Skeletal muscle satellite cell (primary cell): Measurements from ENCODE around the gene SH3BGRL3.
"Not testable (repeated sequence)": the region's sequence is repeated elsewhere in the genome, so short reads cannot be mapped to it uniquely, and the experiment has no call there.

Experiments used
- H3K27me3 ChIP-seq: 2 replicates; pipeline ENCODE4 v1.7.0; 2013; ENCODE audit warnings: low read length; ENCODE audit not compliant: control insufficient read depth, insufficient read depth
- H3K36me3 ChIP-seq: 2 replicates; pipeline ENCODE4 v1.7.0; 2013; ENCODE audit warnings: mild to moderate bottlenecking, control low read depth, low read length; ENCODE audit not compliant: insufficient read depth
- H3K4me1 ChIP-seq: 2 replicates; pipeline ENCODE4 v1.7.0; 2013; ENCODE audit warnings: low read length; ENCODE audit not compliant: control insufficient read depth, insufficient read depth
- H3K4me2 ChIP-seq: 2 replicates; pipeline ENCODE4 v1.7.0; 2013; ENCODE audit warnings: mild to moderate bottlenecking, low read length
- H3K4me3 ChIP-seq: 2 replicates; pipeline ENCODE4 v1.7.0; 2013; ENCODE audit warnings: low read length
- H3K9ac ChIP-seq: 2 replicates; pipeline ENCODE4 v1.7.0; 2013; ENCODE audit warnings: mild to moderate bottlenecking, low read depth, low read length, moderate library complexity
- H3K9me3 ChIP-seq: replicated peaks from 2 replicates; pipeline ENCODE4 v1.7.0; 2013; ENCODE audit warnings: mild to moderate bottlenecking, control low read depth, low read length

Gene SH3BGRL3

GRCh38 chr1:26307966-26308899, 28.3 kb downstream of the SH3BGRL3 start:
- H3K4me1 ChIP-seq = peaks cover 11% of the 10 kb centered on the region
- not testable (repeated sequence) for H3K9ac ChIP-seq, H3K4me2 ChIP-seq, H3K27me3 ChIP-seq, H3K9me3 ChIP-seq, H3K36me3 ChIP-seq, H3K4me3 ChIP-seq

- no peaks in the 10 kb centered on the region for H3K9me3 ChIP-seq
- H3K4me1 ChIP-seq = peaks cover 8% of the 10 kb centered on the region
- H3K9ac ChIP-seq = no peak overlapping the region
- H3K4me2 ChIP-seq = no peak overlapping the region
- H3K27me3 ChIP-seq = peaks cover 9% of the 10 kb centered on the region
- no peak overlapping the region for H3K4me3 ChIP-seq
- H3K36me3 ChIP-seq = no peaks in the 10 kb centered on the region
These were observed 34.6 kb downstream of the SH3BGRL3 start for GRCh38 chr1:26314501-26314900.

GRCh38 chr1:26315874-26316850, 36.3 kb downstream of the SH3BGRL3 start:
- H3K4me2 ChIP-seq = no peak overlapping the region
- H3K4me1 ChIP-seq = peaks cover 10% of the 10 kb centered on the region
- no peaks in the 10 kb centered on the region for H3K36me3 ChIP-seq
- H3K27me3 ChIP-seq = peaks cover 9% of the 10 kb centered on the region
- H3K9ac ChIP-seq = no peak overlapping the region
- no peaks in the 10 kb centered on the region for H3K9me3 ChIP-seq
- H3K4me3 ChIP-seq = no peak overlapping the region

GRCh38 chr1:26317146-26317545, 37.3 kb downstream of the SH3BGRL3 start:
- Histone ChIP-seq H3K9me3 (no peaks in the 10 kb centered on the region), H3K36me3 (no peaks in the 10 kb centered on the region), H3K4me3 (no peak overlapping the region), H3K4me2 (no peak overlapping the region), H3K9ac (no peak overlapping the region), H3K27me3 (peaks cover 3% of the 10 kb centered on the region), H3K4me1 (peaks cover 13% of the 10 kb centered on the region)

- H3K27me3 ChIP-seq = peaks cover 3% of the 10 kb centered on the region
- H3K36me3 ChIP-seq = no peaks in the 10 kb centered on the region
- H3K4me2 ChIP-seq = no peak within 1 kb of the TSS
- no peak within 1 kb of the TSS for H3K4me3 ChIP-seq
- H3K4me1 ChIP-seq = peaks cover 13% of the 10 kb centered on the region
- no peaks in the 10 kb centered on the region for H3K9me3 ChIP-seq
- no peak within 1 kb of the TSS for H3K9ac ChIP-seq
These were observed 37.9 kb downstream of the SH3BGRL3 start, which contains the start of gene CD52 for GRCh38 chr1:26317612-26318337. TSS of gene CD52 (plus strand) at chr1:26317958. CDS start at chr1:26318018, 60 bp downstream.

GRCh38 chr1:26318338-26319064, 38.6 kb downstream of the SH3BGRL3 start:
- H3K4me1 ChIP-seq = peaks cover 13% of the 10 kb centered on the region
- no peak overlapping the region for H3K4me3 ChIP-seq
- H3K9me3 ChIP-seq = no peaks in the 10 kb centered on the region

GRCh38 chr1:26320896-26321295, 41.0 kb downstream of the SH3BGRL3 start:
- H3K4me2 ChIP-seq = peak overlapping the region; percentile 43
- H3K36me3 ChIP-seq = no peaks in the 10 kb centered on the region
- H3K27me3 ChIP-seq = peaks cover 15% of the 10 kb centered on the region
- H3K9ac ChIP-seq = peak overlapping the region; percentile 44
- peaks cover 13% of the 10 kb centered on the region for H3K4me1 ChIP-seq
- no peak overlapping the region for H3K4me3 ChIP-seq
- H3K9me3 ChIP-seq = no peaks in the 10 kb centered on the region

More at GRCh38 chr1:26318338-26319064, 38.6 kb downstream of the SH3BGRL3 start:
- Histone ChIP-seq H3K27me3 (peaks cover 3% of the 10 kb centered on the region), H3K4me2 (no peak overlapping the region), H3K36me3 (no peaks in the 10 kb centered on the region), H3K9ac (no peak overlapping the region)

GRCh38 chr1:26321315-26322041, 41.6 kb downstream of the SH3BGRL3 start:
- H3K4me1 ChIP-seq = peaks cover 13% of the 10 kb centered on the region
- peaks cover 15% of the 10 kb centered on the region for H3K27me3 ChIP-seq
- H3K4me2 ChIP-seq = peak overlapping the region; percentile 43
- H3K4me3 ChIP-seq = no peak overlapping the region
- H3K9me3 ChIP-seq = no peaks in the 10 kb centered on the region
- H3K9ac ChIP-seq = peak overlapping the region; percentile 44
- H3K36me3 ChIP-seq = no peaks in the 10 kb centered on the region

GRCh38 chr1:26322042-26322331, 42.1 kb downstream of the SH3BGRL3 start:
- H3K36me3 ChIP-seq = no peaks in the 10 kb centered on the region
- H3K9ac ChIP-seq = no peak overlapping the region
- peaks cover 13% of the 10 kb centered on the region for H3K4me1 ChIP-seq
- peaks cover 19% of the 10 kb centered on the region for H3K27me3 ChIP-seq
- H3K9me3 ChIP-seq = no peaks in the 10 kb centered on the region
- no peak overlapping the region for H3K4me2 ChIP-seq
- H3K4me3 ChIP-seq = no peak overlapping the region

GRCh38 chr1:26323382-26323781, 43.5 kb downstream of the SH3BGRL3 start:
- H3K4me1 ChIP-seq = peaks cover 10% of the 10 kb centered on the region
- H3K9ac ChIP-seq = no peak overlapping the region
- no peaks in the 10 kb centered on the region for H3K36me3 ChIP-seq
- peaks cover 24% of the 10 kb centered on the region for H3K27me3 ChIP-seq
- no peaks in the 10 kb centered on the region for H3K9me3 ChIP-seq
- H3K4me2 ChIP-seq = no peak overlapping the region
- H3K4me3 ChIP-seq = no peak overlapping the region
